Stimulated activated effector memory CD8-positive, alpha-beta T cell treated with anti-CD3 and anti-CD28 coated beads, Interleukin-12 subunit alpha, Interleukin-12 subunit beta, amount 100 ng/mL, for 72 hours (primary cell): ENCODE results near the gene RHBDL1.

Source experiments
- ATAC-seq: fragments of 150-1000 bp; cut with Tn5 transposase; 2 replicates; pipeline ENCODE4 v1.10.0; 2021
- DNase-seq, 2 donors: peaks; one replicate each; pipeline ENCODE4 v3.0.0; 2021 to 2022; ENCODE audit warnings: low spot score in 2 of 2
- H3K27ac Mint-ChIP-seq: one replicate; pipeline ENCODE4 v1.8.0; 2022; ENCODE audit warnings: mild to moderate bottlenecking, mixed read lengths
- H3K36me3 Mint-ChIP-seq: one replicate; pipeline ENCODE4 v1.8.0; 2022; ENCODE audit warnings: mild to moderate bottlenecking, mixed read lengths
- H3K4me1 Mint-ChIP-seq: one replicate; pipeline ENCODE4 v1.8.0; 2022; ENCODE audit warnings: mixed read lengths
- H3K4me3 Mint-ChIP-seq: one replicate; pipeline ENCODE4 v1.8.0; 2022; ENCODE audit warnings: mild to moderate bottlenecking, mixed read lengths
- H3K9me3 Mint-ChIP-seq: one replicate; pipeline ENCODE4 v1.8.0; 2022; ENCODE audit warnings: mixed read lengths

The RHBDL1 gene

GRCh38 chr16:727291-727977 is 52.0 kb downstream of the RHBDL1 start:
- Mint-ChIP-seq H3K4me1 (peaks cover 5% of the 10 kb centered on the region), H3K27ac (no peak overlapping the region), H3K36me3 (peaks cover 9% of the 10 kb centered on the region), H3K4me3 (peak overlapping the region; percentile 65), H3K9me3 (no peaks in the 10 kb centered on the region)
- ATAC-seq (peak; percentile 11), DNase-seq (peak in 1 of 2 donors; percentile 81)
